ENCODE measurements around the gene ENTPD2.
"Not testable (repeated sequence)": the region's sequence is repeated elsewhere in the genome, so short reads cannot be mapped to it uniquely, and the experiment has no call there.

The ENTPD2 gene

GRCh38 chr9:137006116-137007003 lies 47.5 kb downstream of the ENTPD2 start:
- peaks cover 0 to 8% of the 10 kb centered on the region in 2 experiments; a peak in 1 of 3 replicates for H3K36me3 ChIP-seq (ENCODE audit: control insufficient read depth in 2 of 2, insufficient read depth in 1 of 2, low read length in 2 of 2)
- no peak overlapping the region for H3K27ac ChIP-seq (ENCODE audit: extremely low read depth, low read depth, low read length)
- TF ChIP-seq, protein P1, sequence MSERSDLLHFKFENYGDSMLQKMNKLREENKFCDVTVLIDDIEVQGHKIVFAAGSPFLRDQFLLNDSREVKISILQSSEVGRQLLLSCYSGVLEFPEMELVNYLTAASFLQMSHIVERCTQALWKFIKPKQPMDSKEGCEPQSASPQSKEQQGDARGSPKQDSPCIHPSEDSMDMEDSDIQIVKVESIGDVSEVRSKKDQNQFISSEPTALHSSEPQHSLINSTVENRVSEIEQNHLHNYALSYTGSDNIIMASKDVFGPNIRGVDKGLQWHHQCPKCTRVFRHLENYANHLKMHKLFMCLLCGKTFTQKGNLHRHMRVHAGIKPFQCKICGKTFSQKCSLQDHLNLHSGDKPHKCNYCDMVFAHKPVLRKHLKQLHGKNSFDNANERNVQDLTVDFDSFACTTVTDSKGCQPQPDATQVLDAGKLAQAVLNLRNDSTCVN (tag by site-specific recombination; optimal IDR thresholded peaks at IDR 0.05), result peak; percentile 11
- TF ChIP-seq HIC1 (tag by site-specific recombination; IDR thresholded peaks at IDR 0.05) (0 out of 2 replicates have a peak, but pooled peaks have one; percentile 48), ZNF138 (tag by site-specific recombination; IDR thresholded peaks at IDR 0.05; ENCODE audit: borderline replicate concordance) (no peak)
- no peak overlapping the region for H3K4me3 ChIP-seq (ENCODE audit: low read depth, low read length)
- peaks cover 3% of the 10 kb centered on the region; the same call in 1 of the 2 replicates for H3K4me1 ChIP-seq (ENCODE audit: control insufficient read depth, insufficient read depth, low read length)
- no peaks in the 10 kb centered on the region for H3K9me3 ChIP-seq (ENCODE audit: control insufficient read depth, insufficient read depth, low read depth, low read length)
- ChIA-PET CTCF (interaction anchor here (0.8 to 5.2 kb wide), 4 partner anchors 23 to 214 kb away, joined by 3 to 24 read pairs (median 6); no protein-coding TSS in a partner anchor), POLR2A (interaction anchor here (1.3 kb wide), 1 partner anchor 14 kb away, joined by 3 read pairs; no protein-coding TSS in a partner anchor)

GRCh38 chr9:137004285-137004684 lies 49.6 kb downstream of the ENTPD2 start:
- not testable (repeated sequence) for H3K4me1 ChIP-seq (ENCODE audit: control insufficient read depth, insufficient read depth, low read length); H3K27ac ChIP-seq (ENCODE audit: extremely low read depth, low read depth, low read length); H3K9me3 ChIP-seq (ENCODE audit: control insufficient read depth, insufficient read depth, low read depth, low read length); H3K36me3 ChIP-seq (ENCODE audit: control insufficient read depth in 2 of 2, insufficient read depth in 1 of 2, low read length in 2 of 2); H3K4me3 ChIP-seq (ENCODE audit: low read depth, low read length)
- POLR2A ChIA-PET, result interaction anchor here (4.7 kb wide), 1 partner anchor 12 kb away, joined by 25 read pairs; the partner anchor contains the start of gene PAXX
- CTCF ChIA-PET, result interaction anchor here (0.7 to 5.2 kb wide), 4 partner anchors 12 to 56 kb away, joined by 4 to 38 read pairs (median 14); partner anchors contain the start of genes ABCA2 and PAXX
- TF ChIP-seq ZNF629 (tag by site-specific recombination; IDR thresholded peaks at IDR 0.05) (0 out of 2 replicates have a peak, but pooled peaks have one; percentile 39), ZBTB11 (tag by site-specific recombination; conservative IDR thresholded peaks at IDR 0.05; ENCODE audit: low read depth) (0 out of 2 replicates have a peak, but pooled peaks have one; percentile 18), ZNF654 (tag by site-specific recombination; IDR thresholded peaks at IDR 0.05; ENCODE audit: low read depth) (peak; percentile 31), ZBTB8A (tag by site-specific recombination; IDR thresholded peaks at IDR 0.05) (peak; percentile 85), ZNF600 (tag by site-specific recombination; IDR thresholded peaks at IDR 0.05) (0 out of 2 replicates have a peak, but pooled peaks have one; percentile 46), ZSCAN30 (tag by site-specific recombination; IDR thresholded peaks at IDR 0.05) (0 out of 2 replicates have a peak, but pooled peaks have one; percentile 16), WT1 (tag by site-specific recombination; IDR thresholded peaks at IDR 0.05) (peak; percentile 42; the same call in 1 of the 2 replicates), SETDB1 (IDR thresholded peaks at IDR 0.05; ENCODE audit: insufficient read length, low read length) (peak; percentile 54), KLF8 (tag by site-specific recombination; IDR thresholded peaks at IDR 0.05) (peak; percentile 37; the same call in 1 of the 2 replicates), ZNF2 (tag by site-specific recombination; IDR thresholded peaks at IDR 0.05) (peak; percentile 41; the same call in 1 of the 2 replicates), KLF1 (tag by site-specific recombination; IDR thresholded peaks at IDR 0.05) (peak; percentile 89), IKZF3 (tag by site-specific recombination; IDR thresholded peaks at IDR 0.05) (peak; percentile 56; the same call in 1 of the 2 replicates), SP7 (tag by site-specific recombination; IDR thresholded peaks at IDR 0.05) (0 out of 2 replicates have a peak, but pooled peaks have one; percentile 15)
- TF ChIP-seq, protein P2, sequence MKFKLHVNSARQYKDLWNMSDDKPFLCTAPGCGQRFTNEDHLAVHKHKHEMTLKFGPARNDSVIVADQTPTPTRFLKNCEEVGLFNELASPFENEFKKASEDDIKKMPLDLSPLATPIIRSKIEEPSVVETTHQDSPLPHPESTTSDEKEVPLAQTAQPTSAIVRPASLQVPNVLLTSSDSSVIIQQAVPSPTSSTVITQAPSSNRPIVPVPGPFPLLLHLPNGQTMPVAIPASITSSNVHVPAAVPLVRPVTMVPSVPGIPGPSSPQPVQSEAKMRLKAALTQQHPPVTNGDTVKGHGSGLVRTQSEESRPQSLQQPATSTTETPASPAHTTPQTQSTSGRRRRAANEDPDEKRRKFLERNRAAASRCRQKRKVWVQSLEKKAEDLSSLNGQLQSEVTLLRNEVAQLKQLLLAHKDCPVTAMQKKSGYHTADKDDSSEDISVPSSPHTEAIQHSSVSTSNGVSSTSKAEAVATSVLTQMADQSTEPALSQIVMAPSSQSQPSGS (tag by site-specific recombination; IDR thresholded peaks at IDR 0.05; ENCODE audit: low read depth), result 0 out of 2 replicates have a peak, but pooled peaks have one; percentile 4
